Kidney glomerular epithelial cell (primary cell): Measurements from ENCODE around the gene SLC38A9.

Source experiments
- DNase-seq: peaks from one replicate; lab custom pipeline; 2025; lab: John Stamatoyannopoulos, UW

SLC38A9 gene

GRCh38 chr5:55649963-55650362 is 62.2 kb downstream of the SLC38A9 start:
- DNase-seq = no peak

- DNase-seq = no peak
Observed at GRCh38 chr5:55645304-55645703, 66.8 kb downstream of the SLC38A9 start.

- no peak for DNase-seq
Observed at GRCh38 chr5:55638455-55638854, 73.7 kb downstream of the SLC38A9 start.

- DNase-seq = no peak
Observed at GRCh38 chr5:55638051-55638450, 74.1 kb downstream of the SLC38A9 start.

DNA sequence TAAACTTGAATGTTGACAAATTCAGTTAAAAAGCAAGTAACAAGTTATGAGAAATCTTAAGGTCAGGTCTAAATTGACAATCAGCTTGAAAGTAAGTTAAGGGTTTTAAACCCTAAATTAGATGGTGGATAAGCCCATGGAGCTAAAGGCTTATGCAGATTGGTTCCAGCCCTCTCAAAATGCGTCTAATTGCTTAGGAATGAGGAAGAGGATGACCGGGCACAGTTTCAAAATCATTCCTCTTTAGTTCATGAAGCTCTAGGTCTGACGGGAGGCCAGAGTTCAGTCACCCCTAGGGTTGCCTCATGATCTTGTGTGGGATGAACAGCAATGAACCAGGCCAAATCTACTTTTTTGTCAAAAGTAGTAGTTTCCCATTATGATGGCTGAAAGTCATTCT is 75.4 kb downstream of the SLC38A9 start:
- peak; percentile 8 for DNase-seq

GRCh38 chr5:55636177-55636576 is 75.9 kb downstream of the SLC38A9 start:
- no peak for DNase-seq

DNA sequence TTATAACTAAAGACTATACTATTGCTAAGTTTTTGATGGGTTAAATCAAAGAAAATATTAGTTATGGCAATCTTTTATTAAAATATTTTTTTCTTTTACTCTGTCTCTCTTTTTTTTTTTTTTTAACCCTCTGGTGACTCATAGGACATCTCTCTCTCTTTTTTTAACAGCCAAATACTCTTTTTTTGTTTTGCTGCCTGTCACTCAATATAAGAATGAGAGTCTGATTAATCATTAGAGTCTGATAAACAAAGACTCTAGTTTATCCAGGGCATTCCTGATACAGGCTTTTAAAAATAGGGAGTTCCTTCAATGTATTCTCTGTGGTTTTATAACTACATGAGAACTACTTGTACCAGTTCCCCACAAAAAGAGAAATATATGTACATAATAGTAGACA is 77.3 kb downstream of the SLC38A9 start:
- DNase-seq = no peak

- DNase-seq = no peak
Observed at GRCh38 chr5:55634209-55634805, 77.8 kb downstream of the SLC38A9 start.

DNA sequence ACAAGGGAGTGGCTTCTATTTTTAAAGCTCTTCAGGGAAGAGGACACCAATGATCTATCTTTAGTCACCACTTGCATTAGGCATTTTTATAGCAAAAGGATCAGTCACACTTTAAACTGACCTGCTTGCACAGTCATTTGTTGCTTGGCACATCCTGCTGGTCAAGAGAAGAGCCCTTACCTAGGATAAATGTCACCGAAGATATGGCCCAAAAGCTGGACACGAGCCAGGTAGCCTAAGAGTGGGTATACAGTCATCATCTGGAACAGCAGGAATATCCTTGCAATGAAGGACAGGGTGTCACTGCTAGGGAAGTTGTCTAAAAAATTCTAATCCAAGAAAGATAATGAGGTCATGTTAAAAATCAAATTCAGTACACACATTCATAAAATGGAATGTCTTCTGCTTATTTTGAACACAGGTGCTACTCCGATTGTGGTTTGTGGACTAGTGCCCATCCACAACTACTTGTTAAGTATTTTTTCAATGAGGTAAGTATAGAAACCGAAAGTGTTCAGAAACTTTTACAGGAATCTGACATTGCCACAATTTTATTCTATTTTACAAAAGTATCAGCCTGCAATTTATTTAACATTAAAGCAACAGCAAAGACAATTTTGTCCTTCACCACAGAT is 78.4 kb downstream of the SLC38A9 start:
- DNase-seq = no peak

GRCh38 chr5:55629815-55630214 is 82.3 kb downstream of the SLC38A9 start:
- no peak for DNase-seq

DNA sequence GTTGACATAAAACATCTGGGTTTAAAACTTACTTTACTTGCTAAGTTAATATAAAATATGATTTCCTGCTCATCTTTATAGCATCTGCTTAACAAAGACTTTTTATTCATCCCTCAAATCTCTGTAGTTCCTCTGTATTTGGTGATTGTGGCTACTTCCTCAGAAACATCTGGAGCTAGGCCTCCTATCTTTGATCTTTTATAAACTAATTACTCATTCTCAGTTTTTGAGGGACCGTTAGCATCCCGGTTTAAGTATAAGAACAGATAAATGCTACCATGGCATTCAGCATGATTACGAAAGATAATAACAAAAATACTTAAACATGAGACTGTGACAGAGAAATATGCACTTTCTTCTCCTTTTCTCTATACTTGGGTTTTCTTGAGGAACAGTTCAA is 85.3 kb downstream of the SLC38A9 start:
- no peak for DNase-seq

DNA sequence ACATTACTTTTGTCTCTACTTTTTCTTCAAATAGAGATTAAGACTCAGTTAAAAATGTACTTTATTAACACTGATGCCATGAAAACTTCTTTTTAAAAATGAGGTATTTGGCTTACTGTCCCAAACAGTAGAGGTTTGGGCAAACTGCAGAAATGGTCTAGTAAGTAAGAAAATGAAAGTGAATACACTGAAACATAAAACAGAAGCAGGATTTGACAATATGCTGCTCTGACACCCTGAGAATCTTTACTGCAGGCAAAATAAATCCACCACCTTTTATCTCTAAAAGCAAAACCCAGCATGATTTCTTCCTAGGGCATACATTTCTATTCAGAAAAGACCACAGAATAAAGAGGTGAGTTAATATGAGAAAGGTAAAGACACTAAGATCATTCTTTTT is 86.2 kb downstream of the SLC38A9 start:
- no peak for DNase-seq

- no peak for DNase-seq
Observed at GRCh38 chr5:55625589-55625909, 86.6 kb downstream of the SLC38A9 start.

- no peak for DNase-seq
Observed at GRCh38 chr5:55624841-55625588, 87.1 kb downstream of the SLC38A9 start.

GRCh38 chr5:55623789-55624188 is 88.3 kb downstream of the SLC38A9 start:
- DNase-seq = no peak

- DNase-seq = no peak
Observed at GRCh38 chr5:55622460-55622859, 89.7 kb downstream of the SLC38A9 start.

DNA sequence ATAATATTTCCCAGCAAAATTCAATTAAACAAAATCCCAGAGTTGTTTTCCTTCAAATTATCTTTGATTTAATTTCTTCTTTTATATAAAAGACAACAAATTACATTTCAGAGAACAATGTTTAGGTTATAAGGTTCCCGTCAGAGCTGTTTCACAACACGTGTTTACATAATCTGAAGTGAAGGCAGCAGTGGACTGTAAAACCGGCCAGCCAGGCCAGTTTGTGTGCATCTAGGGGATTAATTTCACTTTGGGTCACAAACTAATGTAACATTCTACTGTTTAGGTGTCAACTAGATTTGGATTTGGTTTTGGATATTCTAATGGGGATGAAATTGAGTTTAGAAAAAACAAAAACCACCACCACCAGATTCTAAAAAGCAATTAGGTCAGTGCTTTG is 90.9 kb downstream of the SLC38A9 start:
- DNase-seq = no peak

DNA sequence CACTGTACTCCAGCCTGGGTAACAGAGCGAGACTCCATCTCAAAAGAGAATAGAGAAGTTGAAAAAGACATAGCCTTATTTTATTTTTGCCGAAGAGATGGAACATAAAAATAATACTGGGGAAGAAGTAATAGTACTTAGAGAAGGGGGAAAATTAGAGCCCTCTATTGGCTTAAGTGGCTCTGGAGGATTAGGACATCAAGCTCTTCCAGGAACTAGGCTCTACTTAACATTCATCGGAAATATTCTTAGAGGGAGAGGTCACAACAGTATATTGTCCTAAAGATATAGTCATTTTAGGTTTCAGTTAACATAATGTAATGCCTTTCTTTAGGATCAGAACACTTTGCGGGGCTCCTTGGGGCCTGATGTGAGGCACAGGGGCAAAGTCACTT is 91.4 kb downstream of the SLC38A9 start:
- no peak for DNase-seq

DNA sequence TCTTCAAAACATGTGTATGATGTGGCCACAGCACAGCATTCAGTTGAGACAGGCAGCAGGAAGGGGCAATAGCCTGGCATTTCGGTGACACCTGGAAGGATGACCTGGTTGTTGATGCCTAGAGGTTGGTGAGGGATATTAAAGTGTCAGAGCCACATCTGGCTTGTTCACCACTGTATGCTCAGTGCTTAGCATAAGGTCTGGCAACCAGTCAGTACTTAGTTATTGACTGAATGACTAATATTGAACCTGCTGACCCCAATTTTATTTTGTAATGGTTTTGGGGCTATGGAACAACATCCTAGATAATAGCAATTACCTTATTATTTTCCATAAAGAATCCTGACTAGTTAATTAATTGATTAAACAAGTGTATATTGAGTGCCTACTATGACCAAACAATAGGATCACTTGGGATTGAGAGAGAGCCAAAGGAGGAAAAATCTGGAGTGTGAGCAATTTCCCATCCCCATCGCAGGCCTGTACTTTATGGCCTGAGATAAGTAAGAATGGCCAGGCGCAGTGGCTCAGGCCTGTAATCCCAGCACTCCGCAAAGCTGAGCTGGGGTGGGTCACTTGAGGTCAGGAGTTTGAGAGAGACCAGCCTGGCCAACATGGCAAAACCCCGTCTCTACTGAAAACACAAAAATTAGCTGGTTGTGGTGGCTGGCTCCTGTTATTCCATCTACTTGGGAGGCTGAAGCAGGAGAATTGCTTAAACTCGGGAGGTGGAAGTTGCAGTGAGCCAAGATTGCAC is 91.9 kb downstream of the SLC38A9 start:
- DNase-seq = no peak

GRCh38 chr5:55618318-55618717 is 93.8 kb downstream of the SLC38A9 start:
- DNase-seq = no peak

- DNase-seq = no peak
Observed at GRCh38 chr5:55613112-55613868, 98.8 kb downstream of the SLC38A9 start.

- DNase-seq = no peak
Observed at GRCh38 chr5:55610542-55610941, 101.6 kb downstream of the SLC38A9 start.
